Gastroesophageal sphincter (tissue), 4 donors: ENCODE data around the gene SLC12A1. TPM values are rescaled to one million over a fixed set of nuclear protein-coding genes. Genes with fewer than 3 reads are reported as not detected.

Source experiments
- ATAC-seq: fragments of 150-250 bp; one replicate; pipeline ENCODE4 v1.9.1; 2016; ENCODE audit warnings: mild to moderate bottlenecking, moderate library complexity
- H3K27ac ChIP-seq, 4 donors: fragments of 200-600 bp; sonication (generic) in 3 of 4; 1 replicate in 3 of 4; 2 replicates in 1 of 4; pipeline ENCODE4 v1.5.1; 2016 to 2019
- H3K27me3 ChIP-seq: fragments of 200-600 bp; sonication (generic); one replicate; pipeline ENCODE4 v1.5.1; 2019
- H3K36me3 ChIP-seq, 2 donors: fragments of 200-600 bp; sonication (generic); one replicate each; pipeline ENCODE4 v1.5.1; 2019; ENCODE audit warnings: control low read depth in 1 of 2
- H3K4me1 ChIP-seq, 3 donors: fragments of 200-600 bp; sonication (generic); 1 replicate in 2 of 3; 2 replicates in 1 of 3; pipeline ENCODE4 v1.5.1; 2016 to 2019; ENCODE audit warnings: control low read depth in 2 of 3
- H3K4me3 ChIP-seq, 2 donors: fragments of 200-600 bp; sonication (generic); one replicate each; pipeline ENCODE4 v1.5.1; 2019; ENCODE audit warnings: mild to moderate bottlenecking in 1 of 2, moderate library complexity in 1 of 2
- H3K9me3 ChIP-seq, 3 donors: fragments of 200-600 bp; sonication (generic); one replicate each; pipeline ENCODE4 v1.5.1; 2017 to 2019; ENCODE audit warnings: control low read depth in 2 of 3
- EP300 ChIP-seq: sonication (generic); formaldehyde crosslinking; IDR thresholded peaks from one replicate; pipeline ENCODE4 v1.6.1; 2017; ENCODE audit warnings: antibody characterized with exemption, mild to moderate bottlenecking
- POLR2A ChIP-seq, 2 donors: fragments of 450-650 bp; IDR thresholded peaks; one replicate each; pipeline ENCODE4 v1.6.1; 2017; ENCODE audit warnings: antibody characterized with exemption in 2 of 2, mild to moderate bottlenecking in 2 of 2, moderate library complexity in 1 of 2
- POLR2AphosphoS5 ChIP-seq: sonication (generic); formaldehyde crosslinking; IDR thresholded peaks from one replicate; pipeline ENCODE4 v1.6.1; 2017; ENCODE audit warnings: antibody characterized with exemption
- WGBS, 2 donors: methylation state at CpG; one replicate each; pipeline ENCODE4 v1.1.5; 2018; ENCODE audit warnings: low coverage in 1 of 2; 5-methylcytosine and 5-hydroxymethylcytosine counted together
- total RNA-seq, 4 donors: library from RNA; depleted of rRNA; stranded (reverse); fragments of >200 nt; gene quantifications; one replicate each; pipeline ENCODE4 v1.1.0, GENCODE V29; 2016
- TF ChIP-seq, protein P1 (sequence below), 4 experiments: fragments of 200-600 bp in 2 of 4; fragments of 450-650 bp in 2 of 4; sonication (generic) in 1 of 4; IDR thresholded peaks; one replicate each; pipeline ENCODE4 v1.5.1; 2017 to 2019; ENCODE audit warnings: antibody characterized with exemption in 4 of 4, mild to moderate bottlenecking in 2 of 4, moderate library complexity in 2 of 4

Gene SLC12A1
- total RNA-seq, 4 donors from 2014 or later: not detected

DNA sequence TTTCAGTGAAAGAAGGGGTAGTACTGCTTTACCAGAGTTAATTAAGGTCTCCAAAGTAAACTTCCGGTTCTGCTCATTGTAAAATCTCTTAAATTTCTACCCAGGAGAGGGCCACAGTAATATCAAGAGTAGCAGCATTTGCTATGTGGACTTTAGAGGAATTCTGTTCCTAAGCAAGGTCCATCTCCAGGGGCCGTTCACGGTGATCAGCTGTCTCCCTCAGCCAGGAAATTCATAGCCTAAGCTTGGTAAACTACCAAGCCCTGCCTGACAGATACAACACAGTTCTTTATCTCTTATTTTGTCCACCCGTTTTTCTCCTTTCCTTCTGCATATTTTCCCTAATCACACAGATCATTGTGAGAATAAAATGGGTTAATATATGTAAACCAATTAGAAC, 127.4 kb downstream of the SLC12A1 start:
- no peak overlapping the region for H3K4me3 ChIP-seq
- H3K36me3 ChIP-seq: peaks cover 3 to 54% of the 10 kb centered on the region in 2 donors
- 29 to 46% methylated on average over 4 of the region's 4 CpGs for WGBS, 2 donors
- H3K27ac ChIP-seq: no peak overlapping the region
- H3K27me3 ChIP-seq: no peaks in the 10 kb centered on the region
- TF ChIP-seq, protein P1, sequence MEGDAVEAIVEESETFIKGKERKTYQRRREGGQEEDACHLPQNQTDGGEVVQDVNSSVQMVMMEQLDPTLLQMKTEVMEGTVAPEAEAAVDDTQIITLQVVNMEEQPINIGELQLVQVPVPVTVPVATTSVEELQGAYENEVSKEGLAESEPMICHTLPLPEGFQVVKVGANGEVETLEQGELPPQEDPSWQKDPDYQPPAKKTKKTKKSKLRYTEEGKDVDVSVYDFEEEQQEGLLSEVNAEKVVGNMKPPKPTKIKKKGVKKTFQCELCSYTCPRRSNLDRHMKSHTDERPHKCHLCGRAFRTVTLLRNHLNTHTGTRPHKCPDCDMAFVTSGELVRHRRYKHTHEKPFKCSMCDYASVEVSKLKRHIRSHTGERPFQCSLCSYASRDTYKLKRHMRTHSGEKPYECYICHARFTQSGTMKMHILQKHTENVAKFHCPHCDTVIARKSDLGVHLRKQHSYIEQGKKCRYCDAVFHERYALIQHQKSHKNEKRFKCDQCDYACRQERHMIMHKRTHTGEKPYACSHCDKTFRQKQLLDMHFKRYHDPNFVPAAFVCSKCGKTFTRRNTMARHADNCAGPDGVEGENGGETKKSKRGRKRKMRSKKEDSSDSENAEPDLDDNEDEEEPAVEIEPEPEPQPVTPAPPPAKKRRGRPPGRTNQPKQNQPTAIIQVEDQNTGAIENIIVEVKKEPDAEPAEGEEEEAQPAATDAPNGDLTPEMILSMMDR (IDR thresholded peaks at IDR 0.05): no peak
- TF ChIP-seq EP300: no peak
- ATAC-seq: no peak
- H3K9me3 ChIP-seq: no peaks in the 10 kb centered on the region
- H3K4me1 ChIP-seq: peaks cover 3 to 35% (median 16%) of the 10 kb centered on the region in 3 donors

- 73 to 80% methylated on average over 2 of the region's 2 CpGs for WGBS, 2 donors
These were observed 128.2 kb downstream of the SLC12A1 start for GRCh38 chr15:48334260-48334659.

DNA sequence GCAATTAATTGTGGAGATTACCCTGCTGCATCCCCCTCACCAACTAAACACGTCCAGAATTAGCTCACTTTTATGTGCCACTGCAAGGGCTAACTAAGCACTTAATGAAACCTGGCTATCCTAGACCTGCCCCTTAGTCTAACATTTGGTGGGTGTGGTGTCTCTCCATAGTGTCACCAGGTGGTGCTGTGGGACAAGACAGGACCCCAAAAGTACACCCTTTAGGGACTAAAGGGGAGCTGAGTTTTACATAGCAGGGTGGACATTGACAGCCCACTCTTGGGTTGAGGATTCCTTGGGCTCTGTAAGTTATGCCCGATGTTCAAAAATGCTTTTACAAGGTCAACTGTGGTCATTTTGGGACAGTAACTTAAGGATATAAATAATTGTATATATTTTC, 130.8 kb downstream of the SLC12A1 start:
- Histone ChIP-seq H3K36me3 (peaks cover 3 to 88% of the 10 kb centered on the region in 2 donors), H3K9me3 (no peaks in the 10 kb centered on the region), H3K4me3 (no peak overlapping the region), H3K4me1 (peaks cover 3 to 20% (median 9%) of the 10 kb centered on the region in 3 donors), H3K27me3 (no peaks in the 10 kb centered on the region), H3K27ac (no peak overlapping the region)
- WGBS, 2 donors: 85 to 100% methylated on average over 1 to 2 of the region's 2 CpGs
- no peak for TF ChIP-seq POLR2A (IDR thresholded peaks at IDR 0.05)
- TF ChIP-seq, protein P1 (IDR thresholded peaks at IDR 0.05): peak in 1 of 4 experiments; percentile 25
- ATAC-seq: no peak

More at GRCh38 chr15:48334260-48334659, 128.2 kb downstream of the SLC12A1 start:
- no peaks in the 10 kb centered on the region for H3K9me3 ChIP-seq
- ATAC-seq: no peak
- no peak overlapping the region for H3K4me3 ChIP-seq
- no peak overlapping the region for H3K27ac ChIP-seq
- TF ChIP-seq EP300 (no peak), POLR2AphosphoS5 (no peak), POLR2A (IDR thresholded peaks at IDR 0.05) (no peak)
- TF ChIP-seq, protein P1 (IDR thresholded peaks at IDR 0.05): no peak
- H3K27me3 ChIP-seq: no peaks in the 10 kb centered on the region
- peaks cover 3 to 35% (median 16%) of the 10 kb centered on the region in 3 donors for H3K4me1 ChIP-seq
- peaks cover 3 to 61% of the 10 kb centered on the region in 2 donors for H3K36me3 ChIP-seq

- no peaks in the 10 kb centered on the region for H3K27me3 ChIP-seq
- TF ChIP-seq POLR2A (IDR thresholded peaks at IDR 0.05): no peak
- TF ChIP-seq POLR2AphosphoS5: no peak
- no peak for TF ChIP-seq EP300
- TF ChIP-seq, protein P1 (IDR thresholded peaks at IDR 0.05): no peak
- H3K4me3 ChIP-seq: no peak overlapping the region
- peaks cover 3 to 94% of the 10 kb centered on the region in 2 donors for H3K36me3 ChIP-seq
- no peak for ATAC-seq
- WGBS, 2 donors: 67 to 75% methylated on average over 1 of the region's 1 CpG
- H3K27ac ChIP-seq: no peak overlapping the region
- peaks cover under 1 to 13% (median 3%) of the 10 kb centered on the region in 3 donors for H3K4me1 ChIP-seq
- no peaks in the 10 kb centered on the region for H3K9me3 ChIP-seq
These were observed 131.5 kb downstream of the SLC12A1 start for GRCh38 chr15:48337607-48338006.

- no peak for ATAC-seq
These were observed 134.0 kb downstream of the SLC12A1 start for GRCh38 chr15:48340111-48340510.

More at GRCh38 chr15:48340111-48340510, 134.0 kb downstream of the SLC12A1 start:
- Histone ChIP-seq H3K9me3 (no peaks in the 10 kb centered on the region), H3K4me3 (no peak overlapping the region), H3K36me3 (peaks cover 3 to 90% of the 10 kb centered on the region in 2 donors), H3K4me1 (no peaks in the 10 kb centered on the region), H3K27ac (no peak overlapping the region), H3K27me3 (no peaks in the 10 kb centered on the region)
- TF ChIP-seq POLR2A (IDR thresholded peaks at IDR 0.05) (no peak), EP300 (no peak), POLR2AphosphoS5 (no peak)
- TF ChIP-seq, protein P1 (IDR thresholded peaks at IDR 0.05): no peak
- WGBS, 2 donors: 75 to 100% methylated on average over 1 to 4 of the region's 4 CpGs
